Measurements from ENCODE around the gene TOR4A.
A peak's percentile ranks its signal among the peaks of the same experiment; 100 is the strongest.
"Not testable (repeated sequence)": the region's sequence is repeated elsewhere in the genome, so short reads cannot be mapped to it uniquely, and the experiment has no call there.

The TOR4A gene

GRCh38 chr9:137237759-137238726 lies 39.5 kb upstream of the TOR4A start:
- no peak for FAIRE-seq
- DNase-seq (ENCODE audit: insufficient read length, low spot score) = no peak

DNA sequence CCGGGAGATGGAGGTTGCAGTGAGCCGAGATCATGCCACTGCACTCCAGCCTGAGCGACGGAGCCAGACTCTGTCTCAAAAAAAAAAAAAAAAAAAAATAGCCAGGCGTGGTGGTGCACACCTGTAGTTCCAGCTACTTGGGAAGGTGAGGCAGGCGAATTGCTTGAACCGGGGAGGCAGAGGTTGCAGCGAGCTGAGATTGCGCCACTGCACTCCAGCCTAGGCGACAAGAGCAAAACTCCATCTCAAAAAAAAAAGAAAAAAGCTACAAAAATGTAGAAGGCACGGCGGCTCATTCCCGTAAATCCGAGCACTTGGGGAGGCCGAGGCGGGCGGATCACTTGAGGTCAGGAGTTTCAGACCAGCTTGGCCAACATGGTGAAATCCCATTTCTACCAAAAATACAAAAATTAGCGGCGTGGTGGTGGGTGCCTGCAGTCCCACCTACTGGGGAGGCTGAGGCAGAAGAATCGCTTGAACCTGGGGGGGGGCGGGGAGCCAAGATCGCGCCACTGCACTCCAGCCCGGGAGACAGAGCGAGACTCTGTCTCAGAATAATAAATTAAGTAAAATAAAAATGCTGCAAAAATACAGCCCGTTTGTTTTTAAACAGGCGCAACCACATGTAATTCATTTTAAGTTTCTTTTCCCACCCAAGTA lies 37.9 kb upstream of the TOR4A start:
- not testable (repeated sequence) for DNase-seq (ENCODE audit: insufficient read length, low spot score); FAIRE-seq

GRCh38 chr9:137240318-137240840 lies 37.1 kb upstream of the TOR4A start:
- FAIRE-seq = peak; percentile 48
- DNase-seq (ENCODE audit: insufficient read length, low spot score) = peak; percentile 39

DNA sequence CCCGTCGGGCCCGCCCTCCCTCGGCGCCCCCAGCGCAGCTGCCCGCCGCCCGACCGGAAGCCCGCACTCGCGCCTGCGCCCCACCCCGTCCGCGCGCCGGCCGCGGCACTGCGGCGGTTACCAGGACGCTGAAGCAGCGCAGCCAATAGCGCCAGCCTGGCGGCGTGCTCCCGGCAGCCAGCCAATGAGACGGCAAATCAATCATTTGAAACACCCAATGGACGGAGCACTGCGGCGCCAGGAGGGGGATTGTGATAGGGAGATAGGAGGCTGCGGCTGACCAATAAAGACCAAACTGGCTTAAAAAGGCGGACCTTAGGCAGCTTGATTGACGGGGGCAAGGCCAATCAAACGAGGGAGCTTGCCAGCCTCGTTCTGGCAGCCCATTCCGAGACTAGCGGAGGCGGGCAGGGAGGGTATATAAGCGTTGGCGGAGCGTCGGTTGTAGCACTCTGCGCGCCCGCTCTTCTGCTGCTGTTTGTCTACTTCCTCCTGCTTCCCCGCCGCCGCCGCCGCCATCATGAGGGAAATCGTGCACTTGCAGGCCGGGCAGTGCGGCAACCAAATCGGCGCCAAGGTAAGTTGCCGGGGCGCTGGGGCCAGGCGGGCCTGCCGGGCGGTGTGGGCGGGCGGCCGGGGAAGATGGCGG lies 36.6 kb upstream of the TOR4A start, which contains the start of gene TUBB4B:
TSS of gene TUBB4B (plus strand) at position 447 of the 649 bp plus-strand sequence. CDS start at position 521, 74 bp downstream.
- DNase-seq (ENCODE audit: insufficient read length, low spot score) = peak; percentile 99
- peak; percentile 99 for FAIRE-seq

- DNase-seq (ENCODE audit: insufficient read length, low spot score) = peak; percentile 27
- no peak for FAIRE-seq
These were observed 35.8 kb upstream of the TOR4A start for GRCh38 chr9:137241490-137242268.

DNA sequence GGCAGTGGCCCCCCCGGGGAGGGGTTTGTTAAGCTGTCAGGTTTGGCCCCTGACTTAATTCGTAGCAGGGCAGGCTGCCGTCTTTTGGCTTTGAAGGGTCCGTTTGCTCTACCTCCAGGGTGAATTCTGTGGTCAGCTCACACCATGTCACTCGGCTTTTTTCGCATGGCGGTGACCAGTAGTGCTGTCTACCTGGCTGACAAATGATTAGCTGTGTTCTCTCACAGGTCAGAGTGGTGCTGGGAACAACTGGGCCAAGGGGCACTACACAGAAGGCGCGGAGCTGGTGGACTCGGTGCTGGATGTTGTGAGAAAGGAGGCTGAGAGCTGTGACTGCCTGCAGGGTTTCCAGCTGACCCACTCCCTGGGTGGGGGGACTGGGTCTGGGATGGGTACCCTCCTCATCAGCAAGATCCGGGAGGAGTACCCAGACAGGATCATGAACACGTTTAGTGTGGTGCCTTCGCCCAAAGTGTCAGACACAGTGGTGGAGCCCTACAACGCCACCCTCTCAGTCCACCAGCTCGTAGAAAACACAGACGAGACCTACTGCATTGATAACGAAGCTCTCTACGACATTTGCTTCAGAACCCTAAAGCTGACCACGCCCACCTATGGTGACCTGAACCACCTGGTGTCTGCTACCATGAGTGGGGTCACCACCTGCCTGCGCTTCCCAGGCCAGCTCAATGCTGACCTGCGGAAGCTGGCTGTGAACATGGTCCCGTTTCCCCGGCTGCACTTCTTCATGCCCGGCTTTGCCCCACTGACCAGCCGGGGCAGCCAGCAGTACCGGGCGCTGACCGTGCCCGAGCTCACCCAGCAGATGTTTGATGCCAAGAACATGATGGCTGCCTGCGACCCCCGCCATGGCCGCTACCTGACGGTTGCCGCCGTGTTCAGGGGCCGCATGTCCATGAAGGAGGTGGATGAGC lies 35.0 kb upstream of the TOR4A start:
- FAIRE-seq (no peak), DNase-seq (ENCODE audit: insufficient read length, low spot score) (no peak)

GRCh38 chr9:137243266-137243625 lies 34.3 kb upstream of the TOR4A start:
- FAIRE-seq; DNase-seq (ENCODE audit: insufficient read length, low spot score): not testable (repeated sequence)

GRCh38 chr9:137243626-137244485 lies 33.7 kb upstream of the TOR4A start:
- DNase-seq (ENCODE audit: insufficient read length, low spot score) (no peak), FAIRE-seq (peak; percentile 33)

DNA sequence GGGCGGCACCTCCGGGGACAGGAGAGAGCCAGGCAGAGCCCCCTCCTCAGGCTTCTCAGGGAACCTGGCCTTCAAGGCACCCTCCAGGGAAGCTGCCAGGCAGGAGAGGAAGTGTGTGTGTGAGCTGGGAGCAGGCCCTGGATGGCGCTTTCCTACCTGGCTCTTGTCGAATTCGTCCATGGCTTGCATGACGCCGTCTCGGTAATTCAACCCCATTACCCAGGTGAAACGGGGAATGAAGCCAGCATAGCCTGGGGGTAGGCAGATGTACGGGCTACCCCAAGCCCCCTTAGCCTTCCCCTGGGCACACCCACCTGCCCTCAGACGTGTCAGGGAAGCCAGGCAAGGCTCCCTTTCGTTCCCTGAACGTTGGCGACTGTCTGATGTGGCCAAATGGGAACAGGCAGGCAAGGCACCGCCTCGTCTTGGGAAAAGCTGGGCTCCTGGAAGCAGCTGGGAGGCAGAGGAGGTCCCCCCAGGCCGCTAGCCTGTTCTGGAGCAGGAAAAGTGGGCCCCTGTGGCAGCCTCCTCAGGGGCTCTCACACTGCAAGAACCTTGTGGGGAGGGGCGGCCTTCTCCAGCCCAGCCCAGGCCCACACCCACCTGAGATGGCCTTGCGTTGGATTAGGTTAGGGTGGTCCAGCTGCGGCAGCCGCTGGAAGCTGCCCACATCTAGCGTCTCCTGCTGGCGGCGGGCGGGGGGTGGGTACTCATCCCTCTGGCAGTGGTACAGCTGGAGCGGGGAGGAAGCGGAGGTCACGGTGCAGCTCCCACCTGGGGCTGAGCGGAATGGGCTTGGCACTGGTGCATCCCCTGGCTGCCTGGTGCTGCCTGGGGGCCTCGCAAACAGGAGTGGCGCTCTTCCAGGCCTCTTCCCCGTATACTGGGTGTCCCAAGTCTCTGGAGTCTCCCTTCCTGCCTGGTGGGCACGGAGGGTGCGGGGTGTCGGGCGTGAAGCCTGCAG lies 32.8 kb upstream of the TOR4A start:
- DNase-seq (ENCODE audit: insufficient read length, low spot score) = no peak
- no peak for FAIRE-seq

DNA sequence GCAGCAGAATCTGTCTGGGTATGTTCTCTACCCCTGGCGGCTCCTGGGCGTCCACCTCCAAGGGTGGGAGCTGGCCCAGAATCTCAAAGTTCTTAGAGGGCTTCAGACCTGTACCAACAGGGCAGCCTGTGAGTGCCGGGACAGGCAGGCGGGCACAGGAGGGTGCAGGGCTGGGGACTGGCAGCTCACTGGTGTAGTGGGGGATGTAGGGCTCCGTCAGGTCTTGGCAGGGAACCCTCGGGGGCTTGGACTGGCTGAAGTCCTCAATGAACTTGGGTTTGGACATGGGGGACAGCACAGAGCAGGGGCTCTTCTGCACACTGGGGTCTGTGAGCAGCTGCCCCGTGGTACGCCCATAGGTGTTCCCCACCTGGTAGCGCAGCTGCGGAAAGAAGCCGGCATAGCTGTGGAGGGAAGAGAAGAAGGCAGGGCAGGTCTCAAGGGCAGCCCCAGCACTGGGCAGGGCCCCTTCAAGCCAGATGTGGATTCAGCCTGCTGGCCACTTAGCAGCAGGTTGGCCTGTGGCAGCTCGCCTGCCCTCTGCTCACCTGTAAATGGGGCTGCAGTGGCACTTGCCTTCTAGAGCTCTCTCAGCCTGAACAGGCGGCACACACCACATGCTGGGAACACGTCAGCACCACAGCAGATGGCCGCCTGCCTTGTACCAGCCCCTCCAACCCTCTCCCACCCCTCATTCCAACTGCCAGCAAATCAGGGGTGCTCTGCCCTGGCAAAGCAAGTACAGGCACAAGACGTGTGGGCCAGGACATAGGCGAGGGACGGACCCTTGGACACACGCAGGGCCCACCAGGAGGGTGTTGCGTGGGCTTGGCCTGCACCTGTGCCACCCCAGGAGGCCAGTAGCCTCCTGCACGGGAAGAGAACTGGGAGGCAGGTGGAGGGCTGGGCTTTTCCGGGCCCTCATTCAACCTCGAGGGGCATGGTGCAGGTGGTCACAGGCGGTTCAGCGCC lies 31.8 kb upstream of the TOR4A start:
- DNase-seq (ENCODE audit: insufficient read length, low spot score) (no peak), FAIRE-seq (no peak)

DNA sequence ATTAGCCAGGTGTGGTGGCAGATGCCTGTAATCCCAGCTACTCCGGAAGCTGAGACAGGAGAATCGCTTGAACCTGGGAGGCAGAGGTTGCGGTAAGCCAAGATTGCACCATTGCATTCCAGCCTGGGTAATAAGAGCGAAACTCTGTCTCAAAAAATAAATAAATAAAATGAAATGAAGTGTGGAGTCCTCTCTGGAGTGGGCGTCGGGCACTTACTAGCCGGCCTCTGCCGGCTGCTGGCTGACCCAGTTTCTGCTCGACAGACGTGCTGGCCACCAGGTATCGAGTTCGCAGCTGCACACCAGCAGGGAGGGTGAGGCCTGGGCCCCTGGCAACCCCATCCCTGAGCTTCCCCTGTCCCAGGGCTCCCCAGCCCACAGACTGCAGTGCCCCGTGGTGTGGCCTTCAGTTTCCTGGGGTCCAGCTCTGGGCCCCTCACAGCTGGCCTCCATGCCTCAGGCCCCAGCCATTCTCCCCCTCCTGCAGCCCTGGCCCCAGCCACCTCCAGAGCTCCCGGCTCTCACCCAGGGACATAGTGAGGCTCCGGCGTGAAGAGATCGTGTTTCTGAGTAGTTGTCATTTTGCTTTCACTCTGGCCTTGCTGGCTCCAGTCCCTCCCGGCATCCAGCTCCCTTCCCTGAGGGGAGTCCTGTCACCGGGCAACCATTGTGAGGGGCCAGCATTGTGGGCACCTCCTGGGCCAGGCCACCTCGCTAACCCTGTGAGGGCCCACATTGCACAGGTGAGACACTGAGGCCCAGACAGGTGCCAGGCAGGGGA lies 30.2 kb upstream of the TOR4A start:
- no peak for DNase-seq (ENCODE audit: insufficient read length, low spot score)
- FAIRE-seq = no peak

DNA sequence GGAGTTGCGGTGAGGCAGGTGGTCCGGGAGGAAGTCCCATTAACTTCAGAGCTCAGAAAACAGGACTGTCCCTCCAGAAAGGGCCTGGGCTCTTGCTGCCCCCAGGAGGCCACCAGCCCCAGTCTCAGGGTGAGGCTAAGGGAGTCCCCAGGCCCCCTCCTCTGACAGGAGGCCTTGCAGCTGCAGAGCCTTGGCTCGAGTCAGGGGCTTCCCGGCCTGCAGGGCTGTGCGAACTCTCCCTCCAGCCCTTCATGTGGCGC lies 29.7 kb upstream of the TOR4A start:
- DNase-seq (ENCODE audit: insufficient read length, low spot score) (no peak), FAIRE-seq (no peak)

DNA sequence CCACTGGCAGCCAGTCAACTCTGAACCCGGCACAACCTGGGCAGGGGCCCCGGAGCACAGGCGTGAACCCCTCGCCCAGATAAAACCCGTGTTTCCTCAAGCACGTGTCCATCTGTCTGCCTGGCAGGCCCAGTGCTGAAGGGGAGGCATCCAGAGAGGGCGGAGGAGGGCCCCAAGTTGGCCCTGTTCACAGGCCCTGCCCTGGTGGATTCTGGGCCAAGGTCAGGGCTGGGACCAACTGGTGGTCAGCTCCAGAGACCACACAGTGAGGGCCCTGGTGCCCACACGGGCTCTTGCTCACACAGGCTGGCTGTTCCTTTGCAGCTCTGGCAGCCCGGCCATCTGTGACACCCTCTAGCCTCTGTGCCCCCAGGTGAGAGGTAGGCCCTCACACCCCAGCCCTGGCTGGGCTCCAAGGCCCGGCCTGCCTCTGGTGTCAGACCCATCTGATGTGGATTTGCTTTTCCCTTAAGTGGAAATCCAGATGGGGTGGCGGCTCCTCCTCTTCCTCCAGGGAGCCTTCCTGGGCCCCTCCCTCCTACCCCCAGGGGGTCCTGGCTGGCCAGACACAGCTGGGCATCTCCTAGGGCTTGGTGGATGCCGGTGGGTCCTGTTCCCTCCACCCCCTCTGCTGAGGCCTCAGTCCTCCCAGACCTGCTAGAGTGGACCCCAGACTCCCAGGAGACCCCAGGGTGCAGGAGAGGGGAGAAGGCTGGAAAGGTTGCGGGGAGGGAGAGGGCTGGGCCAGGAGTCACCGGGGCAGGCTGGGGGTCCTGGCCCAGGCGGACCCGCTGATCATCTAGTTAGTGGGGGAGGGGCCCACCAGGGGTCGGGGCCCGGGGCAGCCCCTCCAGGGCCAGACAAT lies 27.0 kb upstream of the TOR4A start:
- no peak for FAIRE-seq

DNA sequence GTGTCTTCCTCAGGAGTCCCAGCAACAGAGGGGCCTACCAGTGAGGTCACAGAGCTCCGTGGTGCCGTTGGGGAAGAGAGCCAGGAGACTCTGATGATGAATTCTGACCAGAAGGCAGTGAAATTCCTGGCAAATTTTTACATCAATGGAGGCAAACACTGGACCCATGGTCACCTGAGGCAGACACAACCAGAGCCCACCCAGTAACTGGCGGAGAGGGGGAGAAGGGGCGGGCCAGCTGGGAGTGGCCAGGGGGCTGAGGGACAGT lies 26.4 kb upstream of the TOR4A start, which contains the start of gene STPG3:
TSS of gene STPG3 (plus strand) at position 93 of the 268 bp plus-strand sequence. CDS start at position 94, 1 bp downstream.
- DNase-seq (ENCODE audit: insufficient read length, low spot score) (no peak), FAIRE-seq (no peak)

More for the DNA sequence above, 27.0 kb upstream of the TOR4A start:
- DNase-seq (ENCODE audit: insufficient read length, low spot score) = no peak
